HG03025 (cell line): ENCODE measurements around the gene SLITRK1.

Experiments used
- ATAC-seq: cut with Tn5 transposase; IDR thresholded peaks from one replicate; pipeline ENCODE4 v1.9.1; 2021; ENCODE audit warnings: mild to moderate bottlenecking, moderate library complexity; ENCODE audit not compliant: unreplicated experiment, low FRiP score

SLITRK1 gene, protein sequence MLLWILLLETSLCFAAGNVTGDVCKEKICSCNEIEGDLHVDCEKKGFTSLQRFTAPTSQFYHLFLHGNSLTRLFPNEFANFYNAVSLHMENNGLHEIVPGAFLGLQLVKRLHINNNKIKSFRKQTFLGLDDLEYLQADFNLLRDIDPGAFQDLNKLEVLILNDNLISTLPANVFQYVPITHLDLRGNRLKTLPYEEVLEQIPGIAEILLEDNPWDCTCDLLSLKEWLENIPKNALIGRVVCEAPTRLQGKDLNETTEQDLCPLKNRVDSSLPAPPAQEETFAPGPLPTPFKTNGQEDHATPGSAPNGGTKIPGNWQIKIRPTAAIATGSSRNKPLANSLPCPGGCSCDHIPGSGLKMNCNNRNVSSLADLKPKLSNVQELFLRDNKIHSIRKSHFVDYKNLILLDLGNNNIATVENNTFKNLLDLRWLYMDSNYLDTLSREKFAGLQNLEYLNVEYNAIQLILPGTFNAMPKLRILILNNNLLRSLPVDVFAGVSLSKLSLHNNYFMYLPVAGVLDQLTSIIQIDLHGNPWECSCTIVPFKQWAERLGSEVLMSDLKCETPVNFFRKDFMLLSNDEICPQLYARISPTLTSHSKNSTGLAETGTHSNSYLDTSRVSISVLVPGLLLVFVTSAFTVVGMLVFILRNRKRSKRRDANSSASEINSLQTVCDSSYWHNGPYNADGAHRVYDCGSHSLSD

DNA sequence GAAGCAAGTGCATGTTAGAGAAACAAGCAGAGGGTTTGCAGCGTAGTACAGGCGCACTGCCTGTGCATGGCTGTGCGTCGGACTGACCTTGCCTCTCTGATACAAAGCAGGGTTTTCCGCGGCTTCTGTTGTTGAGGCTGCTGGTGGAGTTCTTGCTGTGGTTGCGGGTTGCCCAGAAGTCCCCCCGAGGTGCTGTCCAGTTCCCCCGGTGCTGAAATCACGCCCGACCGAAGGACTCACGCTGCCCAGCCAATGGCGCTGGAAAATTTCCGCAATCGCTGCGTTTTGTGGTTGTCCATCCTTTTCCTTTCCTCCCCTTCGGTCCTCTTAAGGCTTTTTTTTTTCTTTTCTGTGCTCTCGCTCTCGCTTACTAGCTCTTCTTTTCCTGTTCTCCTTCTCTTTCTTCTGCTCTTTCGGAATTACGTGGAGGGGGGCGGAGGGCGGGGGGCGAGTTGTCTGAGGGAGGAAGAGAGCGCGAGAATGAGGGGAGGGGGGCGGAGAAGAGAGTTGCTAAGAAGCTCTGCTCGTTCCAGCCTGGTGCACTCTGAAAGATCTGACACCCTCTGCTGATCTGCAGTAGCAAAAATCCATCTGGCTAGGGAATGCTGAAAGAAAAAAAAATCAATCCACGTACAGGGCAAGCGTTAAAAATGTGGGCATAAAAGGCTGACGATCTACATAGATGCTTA is at the start of gene SLITRK1:
SLITRK1 (minus strand) TSS at position 558 of the 689 bp plus-strand sequence. CDS start 967 bp downstream, outside the sequence.
- no peak for ATAC-seq

DNA sequence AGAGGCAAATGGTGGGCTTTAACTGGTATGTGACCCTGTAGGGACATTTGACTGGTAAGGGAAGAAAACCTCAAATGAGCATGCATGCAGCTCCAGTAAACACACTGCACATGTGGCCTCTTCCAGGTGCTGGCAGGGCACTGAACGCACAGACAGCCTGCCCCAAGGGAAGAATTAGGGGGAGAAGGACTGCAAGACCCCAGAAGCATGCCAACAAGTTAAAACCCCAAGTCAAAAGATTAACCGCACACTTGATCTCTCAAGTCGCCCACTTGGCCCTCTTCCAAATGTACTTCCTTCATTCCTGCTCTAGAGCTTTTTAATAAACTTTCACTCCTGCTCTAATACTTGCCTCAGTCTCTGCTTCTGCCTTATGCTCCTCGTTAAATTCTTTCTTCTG is 46.9 kb upstream of the SLITRK1 start:
- ATAC-seq, result no peak

DNA sequence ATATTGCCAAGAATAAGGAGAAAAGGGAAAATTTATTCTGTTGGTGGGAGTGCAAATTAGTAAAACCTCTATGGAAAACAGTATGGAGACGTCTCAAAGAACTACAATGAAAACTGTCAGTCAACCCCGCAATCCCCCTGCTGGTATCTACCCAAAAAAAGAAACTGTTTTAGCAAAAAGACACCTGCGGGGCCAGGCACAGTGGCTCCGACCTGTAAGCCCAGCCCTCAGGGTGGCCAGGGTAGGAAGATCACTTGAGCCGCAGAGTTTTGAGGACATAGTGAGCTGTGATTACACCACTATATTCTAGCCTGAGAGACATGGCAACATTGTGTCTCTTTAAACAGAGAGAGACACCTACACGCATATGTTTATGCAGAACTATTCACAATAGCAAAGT is 37.5 kb upstream of the SLITRK1 start:
- ATAC-seq, result no peak

DNA sequence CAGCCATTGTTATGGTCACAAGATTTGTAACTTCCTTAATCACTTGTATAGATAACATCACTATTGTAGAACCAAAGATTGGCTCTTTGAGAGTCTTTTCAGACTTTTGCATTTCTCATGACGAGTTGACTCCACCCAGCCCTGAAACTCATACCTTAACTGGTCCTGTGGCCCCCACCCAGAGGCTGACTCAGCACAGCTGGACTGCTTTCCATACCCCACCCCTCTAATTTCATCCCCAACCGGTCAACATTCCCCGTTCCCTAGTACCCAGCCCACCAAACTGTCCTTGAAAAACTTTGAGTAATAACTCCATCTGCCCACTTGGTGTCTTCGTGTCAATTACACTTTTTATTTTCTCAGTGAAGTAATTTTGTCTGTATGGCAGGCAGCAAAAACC is 32.1 kb upstream of the SLITRK1 start:
- no peak for ATAC-seq

DNA sequence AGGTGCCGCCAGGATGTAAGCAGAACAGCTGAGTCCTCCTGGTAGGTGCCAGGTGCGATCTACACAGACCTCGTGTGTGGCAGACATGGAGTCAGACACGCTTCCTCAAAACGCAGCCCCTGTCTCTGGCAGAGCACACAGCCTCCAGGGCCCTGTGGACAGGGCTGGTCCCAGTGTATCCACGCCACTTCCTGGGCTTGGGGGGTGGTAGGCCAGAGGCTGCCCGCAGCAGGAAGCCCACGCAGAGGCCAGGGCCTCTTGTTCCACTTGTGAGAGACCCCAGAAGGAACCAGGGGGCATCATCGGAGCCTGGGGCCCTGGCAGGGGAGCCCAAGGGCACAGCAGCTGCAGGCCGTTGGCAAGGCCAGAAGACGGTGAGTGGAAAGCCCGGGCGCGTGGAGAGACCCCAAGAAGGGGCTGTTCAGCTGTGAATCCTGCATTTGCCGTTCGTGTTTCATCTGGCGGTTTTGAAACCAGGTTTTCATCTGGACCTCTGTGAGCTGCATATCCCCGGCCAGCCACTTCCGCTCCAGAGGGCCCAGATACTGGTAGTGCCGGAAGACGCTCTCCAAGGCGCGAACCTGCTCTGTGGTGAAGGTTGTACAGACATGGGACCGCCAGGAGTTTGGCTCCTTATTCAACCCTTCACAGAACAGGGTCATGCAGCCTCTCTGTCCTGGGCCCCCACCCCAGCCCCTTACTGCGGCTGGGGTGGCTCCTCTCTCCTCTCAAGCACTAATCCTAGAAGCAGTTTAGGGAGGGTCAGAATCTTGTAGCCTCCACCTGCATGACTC is 25.1 kb upstream of the SLITRK1 start:
- no peak for ATAC-seq

DNA sequence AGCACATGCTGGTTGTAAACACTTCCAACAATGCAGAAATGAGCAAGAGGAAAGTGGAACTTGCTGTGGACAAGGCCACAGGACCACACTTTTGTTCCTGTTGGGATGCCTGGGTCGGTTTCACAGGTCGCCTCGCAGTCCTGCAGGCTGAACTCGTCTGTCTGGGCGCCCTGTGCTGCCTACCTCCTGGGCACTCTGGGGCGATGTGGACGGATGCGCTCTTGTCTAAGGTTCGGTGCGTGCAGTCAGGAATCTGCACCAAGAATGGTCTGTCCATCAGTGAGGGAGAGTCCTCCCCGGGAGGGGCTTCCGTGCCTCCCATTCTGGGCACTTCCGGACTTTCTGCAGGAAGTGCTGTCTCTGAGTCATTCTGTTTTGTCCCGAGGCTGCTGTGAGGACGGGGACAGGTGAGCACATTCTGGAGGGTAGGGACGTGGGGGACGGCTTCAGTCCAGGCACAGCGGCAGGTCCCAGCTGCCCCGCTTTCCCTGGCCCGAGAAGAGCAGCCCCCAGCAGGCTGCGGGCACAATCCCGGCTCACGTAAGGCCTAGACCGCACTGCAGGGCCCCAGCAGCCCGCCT is 24.1 kb upstream of the SLITRK1 start:
- ATAC-seq, result no peak

DNA sequence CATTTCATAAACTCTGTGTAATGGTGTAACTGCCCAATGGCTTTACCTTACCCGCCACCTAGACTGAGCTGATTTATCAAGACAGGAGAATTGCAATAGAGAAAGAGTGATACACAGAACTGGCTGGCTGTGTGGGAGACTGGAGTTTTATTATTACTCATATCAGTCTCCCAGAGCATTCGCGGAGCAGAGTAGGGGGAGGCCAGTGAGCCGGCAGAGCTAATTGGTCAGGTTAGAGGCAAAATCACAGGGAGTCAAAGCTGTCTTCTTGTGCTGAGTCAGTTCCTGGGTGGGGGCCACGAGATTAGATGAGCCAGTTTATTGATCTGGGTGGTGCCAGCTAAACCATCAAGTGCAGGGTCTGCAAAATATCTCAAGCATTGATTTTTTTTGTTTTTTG is 23.4 kb upstream of the SLITRK1 start:
- ATAC-seq, result no peak

DNA sequence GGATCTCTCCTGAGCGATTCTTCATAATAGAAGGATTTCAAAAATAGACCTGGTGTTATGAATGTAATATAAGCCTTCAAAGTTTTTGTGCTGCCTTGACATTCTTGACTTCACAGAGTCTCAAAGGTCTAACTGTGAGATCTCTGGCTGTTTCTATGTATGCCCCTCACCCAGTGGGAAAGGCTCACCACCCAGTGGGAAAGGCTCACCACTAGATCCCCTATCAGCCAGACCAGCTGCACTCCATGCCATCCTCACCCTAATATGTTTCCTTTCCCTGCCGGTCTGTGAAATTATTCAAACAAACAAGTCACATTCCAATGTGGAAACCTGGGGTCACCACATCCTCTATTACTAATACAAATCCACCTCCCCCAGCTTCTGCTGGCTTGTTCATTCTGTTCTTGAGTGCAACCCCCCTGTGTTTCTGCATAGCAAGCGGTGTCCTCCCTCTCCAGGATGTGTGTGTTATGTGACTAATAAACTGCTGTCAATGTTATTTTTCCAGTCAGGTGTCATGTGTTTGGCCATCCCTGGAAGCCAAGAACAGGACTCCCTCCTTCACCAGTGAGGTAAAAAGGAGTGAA is 13.8 kb upstream of the SLITRK1 start:
- no peak for ATAC-seq

DNA sequence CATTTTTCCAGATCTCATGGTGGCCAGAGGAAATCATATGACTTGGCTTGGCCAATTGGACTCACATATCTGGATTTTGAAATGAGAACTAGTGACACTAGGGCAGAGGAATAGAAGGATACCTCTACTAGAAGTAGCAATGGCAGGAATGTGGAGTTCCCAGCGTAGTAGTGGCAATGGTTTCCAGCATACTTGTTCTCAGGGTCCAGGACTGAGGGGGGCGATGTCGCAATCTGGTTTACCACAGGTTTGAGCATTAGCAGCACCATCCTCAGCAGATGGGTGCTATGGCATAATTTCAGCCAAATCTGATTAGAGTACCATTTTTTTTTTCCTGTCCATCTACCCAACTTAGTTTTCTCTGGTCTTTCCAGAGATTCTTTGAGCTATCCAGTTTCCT is 8.1 kb upstream of the SLITRK1 start:
- no peak for ATAC-seq

DNA sequence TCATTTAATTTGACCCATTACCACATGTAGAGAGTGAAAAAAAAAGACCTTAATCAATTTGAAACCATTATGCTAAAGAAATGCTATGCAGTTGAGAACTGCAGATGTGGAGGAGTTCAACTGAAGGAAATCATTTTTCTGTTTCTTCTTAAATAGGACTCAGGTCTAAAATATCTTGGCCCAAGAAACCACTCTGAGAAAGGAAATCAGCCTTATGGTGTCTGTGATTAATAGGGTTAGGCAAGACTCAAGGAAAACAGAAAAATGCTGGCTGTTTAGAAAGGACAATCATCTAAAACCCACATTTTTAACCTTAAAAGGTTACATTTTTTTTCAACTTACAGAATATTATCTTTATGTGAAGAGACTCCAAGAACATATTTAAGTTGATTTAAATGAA is 1.9 kb upstream of the SLITRK1 start:
- no peak for ATAC-seq

DNA sequence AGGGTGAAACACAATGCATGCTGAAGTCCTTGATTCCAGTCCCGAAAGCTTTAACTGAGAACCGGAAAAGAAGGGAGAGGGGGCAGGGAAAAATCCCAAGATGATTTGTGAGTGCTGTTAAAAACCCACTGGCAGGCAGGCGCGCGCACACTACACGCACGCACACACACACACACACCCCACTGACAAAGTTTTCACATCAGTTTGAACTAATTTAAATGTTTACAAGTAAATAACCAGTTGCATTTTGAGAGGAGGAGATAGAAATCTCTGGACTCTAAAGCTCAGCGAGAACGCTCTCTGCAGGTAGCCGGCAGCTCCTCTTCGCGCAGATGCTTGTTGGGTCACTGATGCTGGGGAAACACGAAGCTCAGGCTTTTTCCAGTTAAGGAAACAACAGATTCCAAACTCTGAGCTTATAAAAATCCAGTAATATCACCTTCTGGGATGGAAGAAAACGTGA is 818 bp upstream of the SLITRK1 start:
- no peak for ATAC-seq

DNA sequence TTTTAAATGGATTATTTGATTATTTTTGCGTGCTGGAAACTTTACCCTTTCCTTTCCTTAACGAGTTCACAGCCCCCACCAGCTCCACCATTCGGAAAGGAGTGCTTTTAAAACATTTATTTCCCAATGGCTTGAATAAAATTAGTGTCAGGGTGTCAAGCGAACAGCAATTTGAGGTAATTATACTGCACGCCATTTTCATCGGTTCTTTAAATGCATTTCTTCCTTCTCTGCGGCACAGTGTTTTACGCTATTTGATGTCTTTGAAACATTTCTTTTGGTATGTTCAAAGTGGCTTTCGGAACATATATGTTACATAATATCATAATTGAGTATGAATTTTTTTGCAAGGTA is 309 bp upstream of the SLITRK1 start:
- ATAC-seq, result no peak

DNA sequence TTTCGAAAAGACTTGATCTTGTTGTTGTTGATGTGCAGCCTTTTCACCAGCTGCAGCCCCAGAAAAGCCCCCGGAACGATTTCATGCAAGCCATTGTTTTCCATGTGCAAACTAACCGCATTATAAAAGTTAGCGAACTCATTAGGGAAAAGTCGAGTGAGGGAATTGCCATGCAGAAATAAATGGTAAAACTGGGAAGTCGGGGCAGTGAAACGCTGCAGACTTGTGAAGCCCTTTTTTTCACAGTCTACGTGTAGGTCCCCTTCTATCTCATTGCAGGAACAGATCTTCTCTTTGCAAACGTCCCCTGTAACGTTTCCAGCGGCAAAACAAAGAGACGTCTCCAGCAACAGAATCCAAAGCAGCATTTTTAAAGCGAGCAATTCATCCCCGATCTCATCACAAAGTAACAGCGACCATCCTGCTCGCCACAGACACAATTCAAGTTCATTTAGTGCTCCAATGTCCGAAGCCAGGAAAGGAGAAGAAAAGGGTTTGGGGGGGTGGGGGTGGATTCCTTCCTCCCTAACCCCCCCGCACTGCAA is 1.1 kb downstream of the SLITRK1 start:
- no peak for ATAC-seq

DNA sequence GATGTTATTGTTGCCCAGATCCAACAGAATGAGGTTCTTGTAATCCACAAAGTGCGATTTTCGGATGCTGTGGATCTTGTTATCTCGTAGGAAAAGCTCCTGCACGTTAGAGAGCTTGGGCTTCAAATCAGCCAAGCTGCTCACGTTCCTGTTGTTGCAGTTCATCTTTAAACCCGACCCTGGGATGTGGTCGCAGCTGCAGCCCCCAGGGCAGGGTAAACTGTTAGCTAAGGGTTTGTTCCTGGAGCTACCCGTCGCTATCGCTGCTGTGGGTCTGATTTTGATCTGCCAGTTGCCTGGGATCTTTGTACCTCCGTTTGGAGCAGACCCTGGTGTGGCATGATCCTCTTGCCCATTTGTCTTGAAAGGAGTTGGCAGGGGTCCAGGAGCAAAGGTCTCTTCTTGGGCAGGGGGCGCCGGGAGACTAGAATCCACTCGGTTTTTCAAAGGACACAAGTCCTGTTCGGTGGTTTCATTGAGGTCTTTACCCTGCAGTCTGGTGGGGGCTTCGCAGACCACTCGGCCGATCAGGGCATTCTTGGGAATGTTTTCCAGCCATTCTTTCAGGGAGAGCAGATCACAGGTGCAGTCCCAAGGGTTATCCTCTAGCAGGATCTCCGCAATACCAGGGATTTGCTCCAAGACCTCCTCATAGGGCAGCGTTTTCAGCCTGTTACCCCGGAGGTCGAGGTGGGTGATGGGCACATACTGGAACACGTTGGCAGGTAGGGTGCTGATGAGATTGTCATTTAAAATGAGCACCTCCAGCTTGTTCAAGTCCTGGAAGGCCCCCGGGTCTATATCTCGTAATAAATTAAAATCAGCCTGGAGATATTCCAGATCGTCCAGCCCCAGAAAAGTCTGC is 1.8 kb downstream of the SLITRK1 start:
- ATAC-seq, result no peak

DNA sequence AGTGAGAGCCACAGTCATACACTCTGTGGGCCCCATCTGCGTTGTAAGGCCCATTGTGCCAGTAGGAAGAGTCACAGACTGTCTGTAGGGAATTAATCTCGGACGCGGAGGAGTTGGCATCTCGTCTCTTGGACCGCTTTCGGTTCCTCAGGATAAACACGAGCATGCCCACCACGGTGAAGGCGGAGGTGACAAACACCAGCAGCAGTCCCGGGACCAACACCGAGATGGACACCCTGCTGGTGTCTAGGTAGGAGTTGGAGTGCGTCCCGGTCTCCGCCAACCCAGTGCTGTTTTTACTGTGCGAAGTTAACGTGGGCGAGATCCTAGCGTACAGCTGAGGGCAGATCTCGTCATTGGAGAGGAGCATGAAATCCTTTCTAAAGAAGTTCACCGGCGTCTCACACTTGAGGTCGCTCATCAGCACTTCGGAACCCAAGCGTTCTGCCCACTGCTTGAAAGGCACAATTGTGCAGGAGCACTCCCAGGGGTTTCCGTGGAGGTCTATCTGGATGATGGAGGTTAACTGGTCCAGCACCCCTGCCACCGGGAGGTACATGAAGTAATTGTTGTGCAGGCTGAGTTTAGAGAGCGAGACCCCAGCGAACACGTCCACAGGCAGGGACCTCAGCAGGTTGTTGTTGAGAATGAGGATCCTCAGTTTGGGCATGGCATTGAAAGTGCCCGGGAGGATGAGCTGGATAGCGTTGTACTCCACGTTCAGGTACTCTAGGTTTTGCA is 2.7 kb downstream of the SLITRK1 start:
- ATAC-seq, result no peak

DNA sequence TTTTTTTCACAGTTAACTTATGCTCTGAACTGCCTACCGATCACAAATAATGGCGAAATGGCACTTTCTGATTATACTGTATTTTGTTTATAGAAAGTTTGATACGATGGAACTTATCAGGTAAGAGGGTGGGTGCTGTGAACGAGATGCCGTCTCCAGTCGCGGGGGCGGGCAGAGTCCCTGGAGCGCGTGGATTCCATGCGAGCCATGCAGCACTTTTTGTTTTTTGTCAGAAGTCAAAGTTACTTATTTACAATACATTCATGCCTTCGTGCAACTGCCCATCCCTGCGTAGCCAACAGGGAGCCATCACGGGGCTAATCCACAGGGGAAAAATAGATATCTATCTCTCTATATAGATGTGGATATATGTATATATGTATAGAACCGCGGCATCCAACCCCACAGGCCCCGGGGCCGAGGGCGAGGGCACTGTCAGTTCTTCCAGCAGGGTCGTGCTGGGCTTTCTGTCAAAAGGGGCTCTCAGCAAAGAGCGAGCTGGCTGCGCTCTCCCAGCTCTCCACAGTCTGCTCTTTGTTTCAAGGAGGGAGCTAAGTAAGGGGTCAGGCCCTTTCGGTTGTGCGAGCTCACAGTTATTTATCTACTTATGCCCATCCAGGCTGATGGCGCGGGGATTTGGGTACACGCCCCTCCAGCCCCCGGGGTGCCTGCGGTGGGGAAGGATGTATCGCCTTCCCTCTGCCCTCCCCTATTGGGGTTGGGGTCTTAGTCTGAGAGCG is 3.4 kb downstream of the SLITRK1 start:
- no peak for ATAC-seq

DNA sequence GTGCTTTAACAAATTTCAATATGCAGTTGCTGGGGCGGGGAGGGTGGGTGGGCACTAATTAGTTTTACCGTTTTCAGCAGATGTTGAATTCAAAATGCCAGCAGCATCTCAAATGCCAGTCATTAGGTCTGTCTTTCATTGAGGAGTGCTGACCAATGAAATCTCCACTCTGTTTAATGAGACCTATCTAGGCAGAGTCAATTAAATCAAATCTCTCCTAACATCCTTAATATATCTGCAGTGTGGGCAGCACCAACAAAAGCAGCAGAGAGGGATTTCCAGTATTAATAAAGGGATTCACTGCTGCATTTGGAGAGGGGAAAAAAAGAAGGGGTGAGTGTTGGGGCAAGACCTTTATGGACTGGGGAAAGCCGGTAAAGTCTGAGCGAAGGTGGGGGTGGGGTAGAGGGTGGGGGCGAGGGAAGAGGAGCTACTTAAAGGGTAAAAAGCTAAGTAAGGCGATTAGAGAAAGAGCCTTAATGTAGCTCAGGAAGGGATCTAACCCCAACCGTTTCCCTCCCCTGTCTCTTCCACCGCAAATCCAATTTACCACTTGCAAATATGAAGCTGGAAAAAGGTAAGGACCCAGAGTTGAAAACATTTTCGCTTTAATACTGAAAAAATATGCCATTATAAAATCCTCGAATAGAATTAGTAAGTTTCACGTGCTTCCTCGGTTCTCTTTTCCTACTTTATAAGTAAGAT is 4.5 kb downstream of the SLITRK1 start:
- ATAC-seq, result no peak
